IMR-90 (cell line): ENCODE measurements around the gene FTHL17. TPM values are rescaled to one million over a fixed set of nuclear protein-coding genes. Genes with fewer than 3 reads are reported as not detected.

Experiments used
- ATAC-seq: fragments of 200-7000 bp; cut with Tn5 transposase; 2 replicates; pipeline ENCODE4 v1.9.1; 2020; ENCODE audit warnings: low read depth, mild to moderate bottlenecking, moderate library complexity
- BruUV-seq: library from RNA; stranded (reverse); fragments of 400-500 nt; replicated peaks from 2 replicates; lab custom pipeline; 2021; lab: Mats Ljungman, UMichigan
- CTCF ChIA-PET: fragments of 300-600 bp; formaldehyde crosslinking; extraction: SDS; loops from one replicate; lab custom pipeline; 2021; ENCODE audit warnings: antibody characterized with exemption; lab: Yijun Ruan, JAX
- POLR2A ChIA-PET: fragments of 300-600 bp; sonication (Branson Sonifier 250); formaldehyde crosslinking; loops from one replicate; lab custom pipeline; 2022; ENCODE audit warnings: antibody characterized with exemption; ENCODE audit not compliant: unreplicated experiment; lab: Charles Lee
- DNase-seq: peaks from one replicate; pipeline ENCODE4 v3.0.0; 2013
- H2AFZ ChIP-seq: replicated peaks from 2 replicates; pipeline ENCODE3; 2013; ENCODE audit warnings: low read length, mild to moderate bottlenecking; ENCODE audit not compliant: poor library complexity
- H2AK5ac ChIP-seq: 2 replicates; pipeline ENCODE4 v1.6.1; 2013; ENCODE audit warnings: low read depth, low read length, inconsistent platforms
- H2AK9ac ChIP-seq: replicated peaks from 2 replicates; pipeline ENCODE3; 2013; ENCODE audit warnings: mild to moderate bottlenecking, low read depth, low read length, moderate library complexity; ENCODE audit not compliant: poor library complexity
- H2BK120ac ChIP-seq: 2 replicates; pipeline ENCODE4 v1.6.1; 2013; ENCODE audit warnings: low read depth, low read length, inconsistent platforms
- H2BK15ac ChIP-seq: 3 replicates; pipeline ENCODE4 v1.6.1; 2013; ENCODE audit warnings: low read depth, low read length, inconsistent platforms
- H2BK20ac ChIP-seq: 2 replicates; pipeline ENCODE4 v1.6.1; 2013; ENCODE audit warnings: low read depth, mild to moderate bottlenecking, inconsistent platforms, low read length, moderate library complexity
- H2BK5ac ChIP-seq: 2 replicates; pipeline ENCODE4 v1.6.1; 2013; ENCODE audit warnings: mild to moderate bottlenecking, low read depth, low read length, inconsistent platforms; ENCODE audit not compliant: poor library complexity, severe bottlenecking
- H3K14ac ChIP-seq: replicated peaks from 2 replicates; pipeline ENCODE4 v1.6.1; 2013; ENCODE audit warnings: low read depth, low read length, inconsistent platforms
- H3K18ac ChIP-seq: 2 replicates; pipeline ENCODE4 v1.6.1; 2013; ENCODE audit warnings: low read depth, low read length, control low read depth
- H3K23ac ChIP-seq: 2 replicates; pipeline ENCODE4 v1.6.1; 2013; ENCODE audit warnings: low read depth, low read length, inconsistent platforms
- H3K27ac ChIP-seq: 2 replicates; pipeline ENCODE4 v1.5.1; 2013; ENCODE audit warnings: mild to moderate bottlenecking, control low read depth, low read length; ENCODE audit not compliant: insufficient read depth
- H3K27me3 ChIP-seq: 2 replicates; pipeline ENCODE4 v1.6.1; 2013; ENCODE audit warnings: low read length; ENCODE audit not compliant: control insufficient read depth, insufficient read depth
- H3K36me3 ChIP-seq: 2 replicates; pipeline ENCODE4 v1.6.1; 2013; ENCODE audit warnings: low read length, mixed read lengths; ENCODE audit not compliant: control insufficient read depth, insufficient read depth
- H3K4ac ChIP-seq: 2 replicates; pipeline ENCODE4 v1.6.1; 2013; ENCODE audit warnings: low read depth, low read length, inconsistent platforms
- H3K4me1 ChIP-seq: 2 replicates; pipeline ENCODE4 v1.6.1; 2013; ENCODE audit warnings: low read length, mixed read lengths; ENCODE audit not compliant: control insufficient read depth, insufficient read depth
- H3K4me2 ChIP-seq: 2 replicates; pipeline ENCODE4 v1.6.1; 2013; ENCODE audit warnings: low read depth, mild to moderate bottlenecking, control low read depth, low read length, moderate library complexity
- H3K4me3 ChIP-seq: 2 replicates; pipeline ENCODE4 v1.5.1; 2013; ENCODE audit warnings: low read depth, mild to moderate bottlenecking, control low read depth, low read length, moderate library complexity; ENCODE audit not compliant: insufficient read depth
- H3K56ac ChIP-seq: 2 replicates; pipeline ENCODE4 v1.6.1; 2013; ENCODE audit warnings: low read length, inconsistent platforms; ENCODE audit not compliant: insufficient read depth; ENCODE audit errors: extremely low read depth
- H3K79me1 ChIP-seq, 2 experiments: 2 replicates each; pipeline ENCODE4 v1.6.1; 2013; ENCODE audit warnings: low read length in 2 of 2, inconsistent platforms in 1 of 2, low read depth in 1 of 2
- H3K9ac ChIP-seq: 2 replicates; pipeline ENCODE4 v1.6.1; 2013; ENCODE audit warnings: low read depth, low read length, control low read depth
- H3K9me1 ChIP-seq: 2 replicates; pipeline ENCODE4 v1.6.1; 2013; ENCODE audit warnings: low read length, inconsistent platforms; ENCODE audit not compliant: insufficient read depth
- H3K9me3 ChIP-seq: 2 replicates; pipeline ENCODE4 v1.6.1; 2013; ENCODE audit warnings: low read length; ENCODE audit not compliant: control insufficient read depth, insufficient read depth
- H4K20me1 ChIP-seq: 2 replicates; pipeline ENCODE4 v1.6.1; 2013; ENCODE audit warnings: low read length, inconsistent platforms; ENCODE audit not compliant: insufficient read depth
- H4K5ac ChIP-seq: 2 replicates; pipeline ENCODE4 v1.6.1; 2013; ENCODE audit warnings: mild to moderate bottlenecking, low read depth, low read length, control low read depth
- H4K8ac ChIP-seq, 2 experiments: 2 replicates each; pipeline ENCODE4 v1.6.1; 2013; ENCODE audit warnings: low read depth in 2 of 2, low read length in 2 of 2, control low read depth in 1 of 2, inconsistent platforms in 1 of 2
- H4K91ac ChIP-seq: 2 replicates; pipeline ENCODE4 v1.6.1; 2013; ENCODE audit warnings: low read depth, low read length, inconsistent platforms; ENCODE audit not compliant: insufficient read depth
- BHLHE40 ChIP-seq: fragments of 150-350 bp; IDR thresholded peaks from 2 replicates; pipeline ENCODE4 v1.6.1; 2016; ENCODE audit warnings: mild to moderate bottlenecking, low read depth, low read length
- CEBPB ChIP-seq: IDR thresholded peaks from 2 replicates; pipeline ENCODE4 v1.6.1; 2012; ENCODE audit warnings: low read depth, low read length, improper control_type of control experiment
- FOS ChIP-seq: fragments of 150-350 bp; IDR thresholded peaks from 2 replicates; pipeline ENCODE4 v1.6.1; 2016; ENCODE audit warnings: low read depth, low read length
- MAZ ChIP-seq: IDR thresholded peaks from 2 replicates; pipeline ENCODE4 v1.6.1; 2012; ENCODE audit warnings: low read depth, mild to moderate bottlenecking, low read length, improper control_type of control experiment, moderate library complexity, borderline replicate concordance
- NFE2L2 ChIP-seq: fragments of 150-350 bp; IDR thresholded peaks from 2 replicates; pipeline ENCODE4 v1.6.1; 2016; ENCODE audit warnings: low read depth, mild to moderate bottlenecking, low read length
- POLR2A ChIP-seq: IDR thresholded peaks from 2 replicates; pipeline ENCODE4 v1.6.1; 2012; ENCODE audit warnings: mild to moderate bottlenecking, low read depth, low read length
- RAD21 ChIP-seq: IDR thresholded peaks from 2 replicates; pipeline ENCODE4 v1.6.1; 2012; ENCODE audit warnings: low read length, improper control_type of control experiment
- RCOR1 ChIP-seq: IDR thresholded peaks from 2 replicates; pipeline ENCODE4 v1.6.1; 2012; ENCODE audit warnings: mild to moderate bottlenecking, low read length, improper control_type of control experiment; ENCODE audit not compliant: insufficient replicate concordance
- RFX5 ChIP-seq: IDR thresholded peaks from 2 replicates; pipeline ENCODE4 v1.8.0; 2012; ENCODE audit warnings: low read depth, mild to moderate bottlenecking, low read length, moderate library complexity
- SMC3 ChIP-seq: fragments of 150-350 bp; IDR thresholded peaks from 2 replicates; pipeline ENCODE4 v1.6.1; 2016; ENCODE audit warnings: low read depth, mild to moderate bottlenecking, antibody characterized with exemption, low read length, moderate library complexity
- WGBS, 2 experiments: methylation state at CpG; one replicate each; pipeline versions ENCODE4 v1.1.5 to v1.1.7; 2013; ENCODE audit warnings: missing lambda C conversion rate in 2 of 2; ENCODE audit not compliant: insufficient read length in 1 of 2; ENCODE audit errors: extremely low coverage in 2 of 2; 5-methylcytosine and 5-hydroxymethylcytosine counted together
- dilution Hi-C: fragments of 300-500 bp; cut with HindIII; formaldehyde crosslinking; loops from one replicate; pipeline ENCODE4 v1.14.3; 2018; ENCODE audit warnings: low sequenced_read_pairs; ENCODE audit not compliant: unreplicated experiment
- in situ Hi-C: fragments of 300-500 bp; cut with MboI; formaldehyde crosslinking; loops from 3 replicates; pipeline ENCODE4 v1.14.3; 2019; ENCODE audit warnings: low sequenced_read_pairs, inconsistent platforms, mixed read lengths
- intact Hi-C: fragments of 100-400 bp; cut with micrococcal nuclease; formaldehyde crosslinking; loops from 2 replicates; pipeline ENCODE4 v1.10.0; 2022
- polyA plus RNA-seq, 3 experiments: library from polyadenylated mRNA; depleted of rRNA; stranded (reverse); fragments of >200 nt; gene quantifications; 2 replicates each; pipeline ENCODE4 v1.2.3, GENCODE V29; 2012; ENCODE audit warnings: low replicate concordance in 1 of 3
- total RNA-seq: library from RNA; depleted of rRNA; stranded (reverse); fragments of >200 nt; gene quantifications from 2 replicates; pipeline ENCODE4 v1.2.3, GENCODE V29; 2012
- TF ChIP-seq, protein P1 (sequence below): fragments of 150-350 bp; IDR thresholded peaks from 2 replicates; pipeline ENCODE4 v1.6.1; 2017; ENCODE audit warnings: mild to moderate bottlenecking, antibody characterized with exemption, low read length, low read depth
- TF ChIP-seq, protein P2 (sequence below): conservative IDR thresholded peaks from 2 replicates; pipeline ENCODE4 v1.5.1; 2012; ENCODE audit warnings: mild to moderate bottlenecking, low read depth, low read length, improper control_type of control experiment

FTHL17 gene
- total and polyA plus RNA-seq, 2 of the 4 experiments (the other 2 are of a cell fraction): not detected

- intact Hi-C loops: loop anchor here (5.0 kb wide), 1 partner anchor 228 kb away; no protein-coding TSS in a partner anchor
- H4K20me1 ChIP-seq: no peaks in the 10 kb centered on the region
- no peak overlapping the region for H2BK5ac ChIP-seq
- no peaks in the 10 kb centered on the region for H3K27me3 ChIP-seq
- H3K14ac ChIP-seq: no peak overlapping the region
- H3K9ac ChIP-seq: no peak overlapping the region
- H4K5ac ChIP-seq: no peak overlapping the region
- in situ Hi-C loops: loop anchor here (5.0 kb wide), 1 partner anchor 628 kb away; no protein-coding TSS in a partner anchor
- H2BK15ac ChIP-seq: no peak overlapping the region
- H3K27ac ChIP-seq: no peak overlapping the region
- H2AK5ac ChIP-seq: no peak overlapping the region
- H3K18ac ChIP-seq: no peak overlapping the region
- no peaks in the 10 kb centered on the region for H3K36me3 ChIP-seq
- no peaks in the 10 kb centered on the region for H3K79me1 ChIP-seq
- H3K4me1 ChIP-seq: no peaks in the 10 kb centered on the region
- no peaks in the 10 kb centered on the region for H3K9me3 ChIP-seq
- H4K91ac ChIP-seq: no peak overlapping the region
- DNase-seq (no peak), ATAC-seq (no peak)
- H2AK9ac ChIP-seq: no peak overlapping the region
- no peaks in the 10 kb centered on the region for H3K9me1 ChIP-seq
- ChIA-PET CTCF (interaction anchor here (0.6 to 1.4 kb wide), 8 partner anchors 11 to 619 kb away, joined by 3 to 5 read pairs (median 3); no protein-coding TSS in a partner anchor), POLR2A (no interaction called here)
- H3K4ac ChIP-seq: no peak overlapping the region
- H3K4me3 ChIP-seq: no peak overlapping the region
- no peak overlapping the region for H3K4me2 ChIP-seq
- dilution Hi-C loops: no loop called here
- no peak overlapping the region for H2BK20ac ChIP-seq
- WGBS, 2 experiments: no CpG with 5 or more reads among the region's 3 CpGs
- no peak overlapping the region for H4K8ac ChIP-seq
- no peak overlapping the region for H2BK120ac ChIP-seq
- H3K23ac ChIP-seq: no peak overlapping the region
- TF ChIP-seq FOS (no peak), RFX5 (no peak), SMC3 (no peak), RCOR1 (no peak), BHLHE40 (no peak), MAZ (no peak), POLR2A (no peak), CEBPB (no peak), RAD21 (no peak), NFE2L2 (no peak)
- TF ChIP-seq, protein P1, sequence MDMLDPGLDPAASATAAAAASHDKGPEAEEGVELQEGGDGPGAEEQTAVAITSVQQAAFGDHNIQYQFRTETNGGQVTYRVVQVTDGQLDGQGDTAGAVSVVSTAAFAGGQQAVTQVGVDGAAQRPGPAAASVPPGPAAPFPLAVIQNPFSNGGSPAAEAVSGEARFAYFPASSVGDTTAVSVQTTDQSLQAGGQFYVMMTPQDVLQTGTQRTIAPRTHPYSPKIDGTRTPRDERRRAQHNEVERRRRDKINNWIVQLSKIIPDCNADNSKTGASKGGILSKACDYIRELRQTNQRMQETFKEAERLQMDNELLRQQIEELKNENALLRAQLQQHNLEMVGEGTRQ: no peak
- TF ChIP-seq, protein P2, sequence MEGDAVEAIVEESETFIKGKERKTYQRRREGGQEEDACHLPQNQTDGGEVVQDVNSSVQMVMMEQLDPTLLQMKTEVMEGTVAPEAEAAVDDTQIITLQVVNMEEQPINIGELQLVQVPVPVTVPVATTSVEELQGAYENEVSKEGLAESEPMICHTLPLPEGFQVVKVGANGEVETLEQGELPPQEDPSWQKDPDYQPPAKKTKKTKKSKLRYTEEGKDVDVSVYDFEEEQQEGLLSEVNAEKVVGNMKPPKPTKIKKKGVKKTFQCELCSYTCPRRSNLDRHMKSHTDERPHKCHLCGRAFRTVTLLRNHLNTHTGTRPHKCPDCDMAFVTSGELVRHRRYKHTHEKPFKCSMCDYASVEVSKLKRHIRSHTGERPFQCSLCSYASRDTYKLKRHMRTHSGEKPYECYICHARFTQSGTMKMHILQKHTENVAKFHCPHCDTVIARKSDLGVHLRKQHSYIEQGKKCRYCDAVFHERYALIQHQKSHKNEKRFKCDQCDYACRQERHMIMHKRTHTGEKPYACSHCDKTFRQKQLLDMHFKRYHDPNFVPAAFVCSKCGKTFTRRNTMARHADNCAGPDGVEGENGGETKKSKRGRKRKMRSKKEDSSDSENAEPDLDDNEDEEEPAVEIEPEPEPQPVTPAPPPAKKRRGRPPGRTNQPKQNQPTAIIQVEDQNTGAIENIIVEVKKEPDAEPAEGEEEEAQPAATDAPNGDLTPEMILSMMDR: no peak
- no TSS peak for BruUV-seq
- no peak overlapping the region for H2AFZ ChIP-seq
- H3K56ac ChIP-seq: no peak overlapping the region
These were observed 32.5 kb downstream of the FTHL17 start for GRCh38 chrX:31039327-31039711.
